HepG2 (cell line): ENCODE measurements around the gene CA4. TPM values are rescaled to one million over a fixed set of nuclear protein-coding genes. Genes with fewer than 3 reads are reported as not detected.

Experiments used
- ATAC-seq: fragments of 200-7000 bp; cut with Tn5 transposase; 3 replicates; pipeline ENCODE4 v1.9.1; 2020; ENCODE audit warnings: mild to moderate bottlenecking, moderate library complexity
- BruUV-seq: library from RNA; stranded (reverse); fragments of 400-500 nt; replicated peaks from 2 replicates; lab custom pipeline; 2021; lab: Mats Ljungman, UMichigan
- CTCF ChIA-PET: fragments of 300-600 bp; formaldehyde crosslinking; extraction: SDS; loops from one replicate; lab custom pipeline; 2021; ENCODE audit warnings: low total read pairs, inconsistent platforms, low intra/inter-chr PET ratio; lab: Yijun Ruan, JAX
- POLR2A ChIA-PET: fragments of 350-600 bp; sonication (Branson Sonifier 250); formaldehyde crosslinking; loops from one replicate; lab custom pipeline; 2020; ENCODE audit warnings: antibody characterized with exemption, inconsistent platforms; lab: Yijun Ruan, JAX
- DNase-seq: peaks from one replicate; pipeline ENCODE4 v3.0.0-alpha.2; 2015; ENCODE audit warnings: low spot score
- FAIRE-seq: peaks from 3 replicates; lab custom pipeline; 2011; peaks lifted over from hg19 to GRCh38; lab: Jason Lieb, UNC
- H2AFZ ChIP-seq: one replicate; pipeline ENCODE4 v1.6.1; 2011; ENCODE audit warnings: low read length, inconsistent platforms
- H3K27ac ChIP-seq: fragments of 300-600 bp; 3 replicates; pipeline ENCODE4 v1.8.0; 2011; ENCODE audit warnings: mixed run types, mild to moderate bottlenecking, mixed read lengths, low read length, inconsistent platforms; ENCODE audit not compliant: insufficient read depth; ENCODE audit errors: extremely low read length
- H3K27me3 ChIP-seq, 2 experiments: fragments of 200-600 bp in 1 of 2; 2 replicates in 1 of 2; 3 replicates in 1 of 2; pipeline versions ENCODE4 v1.6.0 to v1.8.0; 2011; ENCODE audit warnings: low read length in 2 of 2, mild to moderate bottlenecking in 2 of 2, moderate library complexity in 2 of 2, inconsistent platforms in 1 of 2; ENCODE audit not compliant: insufficient read depth in 2 of 2, control insufficient read depth in 1 of 2
- H3K36me3 ChIP-seq, 2 experiments: fragments of 200-600 bp in 1 of 2; replicated peaks in 1 of 2; 2 replicates in 1 of 2; 3 replicates in 1 of 2; pipeline versions ENCODE4 v1.5.1 to v1.8.0; 2011; ENCODE audit warnings: low read length in 2 of 2, inconsistent platforms in 1 of 2; ENCODE audit not compliant: insufficient read depth in 2 of 2, control insufficient read depth in 1 of 2
- H3K4me1 ChIP-seq: 2 replicates; pipeline ENCODE4 v1.5.1; 2012; ENCODE audit warnings: low read length, inconsistent platforms; ENCODE audit not compliant: insufficient read depth
- H3K4me2 ChIP-seq: 2 replicates; pipeline ENCODE4 v1.6.0; 2011; ENCODE audit warnings: low read depth, low read length, inconsistent platforms
- H3K4me3 ChIP-seq, 3 experiments: fragments of 200-600 bp in 1 of 3; sonication (generic), shearing (Covaris generic) in 1 of 3; replicated peaks in 1 of 3; 2 replicates each; pipeline ENCODE4 v1.5.1; 2011 to 2016; ENCODE audit warnings: low read length in 3 of 3, inconsistent platforms in 2 of 3, low read depth in 2 of 3, mild to moderate bottlenecking in 2 of 3, control low read depth in 1 of 3, mixed read lengths in 1 of 3; ENCODE audit not compliant: insufficient read depth in 1 of 3
- H3K79me2 ChIP-seq: one replicate; pipeline ENCODE4 v1.6.1; 2011; ENCODE audit warnings: low read length, inconsistent platforms; ENCODE audit not compliant: insufficient read depth
- H3K9ac ChIP-seq: 2 replicates; pipeline ENCODE4 v1.6.0; 2011; ENCODE audit warnings: mild to moderate bottlenecking, low read depth, low read length, inconsistent platforms; ENCODE audit not compliant: insufficient read depth
- H3K9me3 ChIP-seq: 2 replicates; pipeline ENCODE4 v1.5.1; 2012; ENCODE audit warnings: mild to moderate bottlenecking, low read length
- H4K20me1 ChIP-seq: 2 replicates; pipeline ENCODE4 v1.6.0; 2011; ENCODE audit warnings: inconsistent platforms, mild to moderate bottlenecking, low read length, moderate library complexity; ENCODE audit not compliant: insufficient read depth
- HDAC6 ChIP-seq: fragments of 200-600 bp; sonication (generic); IDR thresholded peaks from 2 replicates; pipeline ENCODE4 v1.7.0; 2017; ENCODE audit warnings: mild to moderate bottlenecking, antibody characterized with exemption, low read length, low read depth
- NKX3-1 ChIP-seq: sonication (generic); formaldehyde crosslinking; IDR thresholded peaks from 2 replicates; pipeline ENCODE4 v1.5.0; 2020; ENCODE audit warnings: missing genetic modification reagents
- PAXIP1 ChIP-seq: sonication (generic); formaldehyde crosslinking; conservative IDR thresholded peaks from 2 replicates; pipeline ENCODE4 v1.4.0; 2020; ENCODE audit warnings: mild to moderate bottlenecking, missing genetic modification reagents, moderate library complexity
- PHF21A ChIP-seq: sonication (generic); formaldehyde crosslinking; IDR thresholded peaks from 2 replicates; pipeline ENCODE4 v1.5.0; 2020; ENCODE audit warnings: mild to moderate bottlenecking, missing genetic modification reagents
- ZIK1 ChIP-seq: sonication (generic); formaldehyde crosslinking; IDR thresholded peaks from 2 replicates; pipeline ENCODE4 v1.5.0; 2020; ENCODE audit warnings: mild to moderate bottlenecking, low read depth, missing genetic modification reagents, borderline replicate concordance
- ZMYM3 ChIP-seq: sonication (generic); formaldehyde crosslinking; IDR thresholded peaks from 2 replicates; pipeline ENCODE4 v1.5.1; 2020; ENCODE audit warnings: mild to moderate bottlenecking, missing genetic modification reagents
- ZNF136 ChIP-seq: sonication (generic); formaldehyde crosslinking; IDR thresholded peaks from 2 replicates; pipeline ENCODE4 v1.8.1; 2022; ENCODE audit warnings: low read depth, mild to moderate bottlenecking, moderate library complexity, missing genetic modification reagents
- ZNF629 ChIP-seq: sonication (generic); formaldehyde crosslinking; conservative IDR thresholded peaks from 2 replicates; pipeline ENCODE4 v1.5.0; 2020; ENCODE audit warnings: missing genetic modification reagents
- WGBS: methylation state at CpG from one replicate; pipeline ENCODE4 v1.1.6; 2017; ENCODE audit warnings: low lambda C conversion rate; 5-methylcytosine and 5-hydroxymethylcytosine counted together
- in situ Hi-C: cut with HindIII; loops from 2 replicates; pipeline ENCODE4 v1.10.0; 2017; ENCODE audit warnings: low pct_unique_long_range_greater_than_20kb; ENCODE audit not compliant: extremely low pct_ligation_motif_present
- intact Hi-C: fragments of 100-400 bp; cut with micrococcal nuclease; formaldehyde crosslinking; loops from one replicate; pipeline ENCODE4 v1.10.0; 2022; ENCODE audit not compliant: unreplicated experiment
- polyA plus RNA-seq, 8 experiments: library from polyadenylated mRNA; depleted of rRNA in 3 of 8; stranded (reverse) in 7 of 8; unstranded in 1 of 8; fragments of >200 nt; fragmentation: Illumina TruSeq in 4 of 8; extraction: Trizol in 4 of 8; gene quantifications; 2 replicates each; pipeline versions ENCODE4 v1.2.1 to v1.2.3, GENCODE V29; 2011 to 2016; ENCODE audit warnings: low read depth in 4 of 8, missing spikeins in 1 of 8, mixed read lengths in 1 of 8; ENCODE audit not compliant: insufficient read depth in 1 of 8
- total RNA-seq, 5 experiments: library from RNA; depleted of rRNA; stranded (reverse); fragments of >200 nt; fragmentation: Illumina TruSeq; extraction: Trizol; gene quantifications; 2 replicates each; pipeline ENCODE4 v1.2.3, GENCODE V29; 2016; ENCODE audit warnings: low read depth in 1 of 5
- TF ChIP-seq, protein P1 (sequence below): sonication (generic); formaldehyde crosslinking; IDR thresholded peaks from 2 replicates; pipeline ENCODE4 v1.4.0; 2020; ENCODE audit warnings: mild to moderate bottlenecking, missing genetic modification reagents

The CA4 gene
- total and polyA plus RNA-seq, 2 of the 13 experiments (the other 11 are each of a cell fraction or from before 2014, with no cell fraction given), result not detected

GRCh38 chr17:60164164-60164563, 14.4 kb downstream of the CA4 start (continued):
- TF ChIP-seq PAXIP1 (CRISPR knock-in tag), result no peak
- TF ChIP-seq ZNF136, result no peak
- TF ChIP-seq PHF21A (CRISPR knock-in tag), result no peak

DNA sequence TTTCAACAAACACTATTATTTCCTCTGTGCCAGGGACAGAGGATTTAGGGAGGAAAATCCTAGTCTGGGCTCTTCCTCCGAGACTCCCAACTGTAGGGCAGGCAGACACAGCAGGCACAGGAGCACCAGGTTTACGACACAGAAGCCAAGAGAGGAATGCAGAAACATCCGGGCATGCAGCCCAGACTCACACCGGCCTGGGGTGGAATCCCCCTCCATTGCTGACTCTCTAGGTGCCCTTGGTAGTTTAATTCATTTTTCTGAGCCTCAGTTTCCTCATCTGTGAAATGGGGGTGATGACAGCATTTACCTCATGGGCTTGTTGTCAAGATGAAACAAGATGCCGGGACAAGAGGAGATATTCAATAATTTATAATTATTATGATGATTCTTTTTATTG, 14.9 kb downstream of the CA4 start:
- Histone ChIP-seq H2AFZ (no peak overlapping the region), H3K27me3 (peaks cover 4 to 27% of the 10 kb centered on the region in 2 experiments; a peak in 2 of 5 replicates), H3K4me1 (peaks cover 42% of the 10 kb centered on the region), H3K36me3 (no peaks in the 10 kb centered on the region), H3K9me3 (no peaks in the 10 kb centered on the region), H3K27ac (no peak overlapping the region), H4K20me1 (no peaks in the 10 kb centered on the region), H3K9ac (no peak overlapping the region), H3K4me3 (no peak overlapping the region), H3K79me2 (no peaks in the 10 kb centered on the region), H3K4me2 (no peak overlapping the region)
- ATAC-seq (no peak), FAIRE-seq (no peak), DNase-seq (no peak)
- in situ Hi-C loops, result loop anchor here (10.0 kb wide), 1 partner anchor 270 kb away; no protein-coding TSS in a partner anchor
- POLR2A ChIA-PET, result no interaction called here
- WGBS, result 31% methylated on average over 5 of the region's 5 CpGs
- CTCF ChIA-PET, result no interaction called here
- no peak for TF ChIP-seq ZIK1
- peak; percentile 90 for TF ChIP-seq ZNF629
- 0 out of 2 replicates have a peak, but pooled peaks have one; percentile 14 for TF ChIP-seq ZMYM3 (CRISPR knock-in tag)
- TF ChIP-seq NKX3-1, result no peak
- no peak for TF ChIP-seq HDAC6
- TF ChIP-seq, protein P1, sequence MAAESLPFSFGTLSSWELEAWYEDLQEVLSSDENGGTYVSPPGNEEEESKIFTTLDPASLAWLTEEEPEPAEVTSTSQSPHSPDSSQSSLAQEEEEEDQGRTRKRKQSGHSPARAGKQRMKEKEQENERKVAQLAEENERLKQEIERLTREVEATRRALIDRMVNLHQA (CRISPR knock-in tag), result no peak
- intact Hi-C loops, result no loop called here
- no TSS peak for BruUV-seq
